ENCODE results near the gene BPIFB4. TPM values are rescaled to one million over a fixed set of nuclear protein-coding genes. Genes with fewer than 3 reads are reported as not detected.

The BPIFB4 gene
- total and polyA plus RNA-seq, 9 of the 15 experiments (the other 6 are each of a cell fraction or from before 2014, with no cell fraction given) = not detected

- no peak for TF ChIP-seq MBD1 (CRISPR knock-in tag; IDR thresholded peaks at IDR 0.05)
- no peak for TF ChIP-seq DIDO1 (tag; IDR thresholded peaks at IDR 0.05; ENCODE audit: low read depth)
- TF ChIP-seq SMAD1 (IDR thresholded peaks at IDR 0.05; ENCODE audit: low read depth, low read length, partially characterized antibody) = no peak
- no peak for TF ChIP-seq HLTF (IDR thresholded peaks at IDR 0.05)
- no peak for TF ChIP-seq HMGN3 (IDR thresholded peaks at IDR 0.05; ENCODE audit: borderline replicate concordance, extremely low read depth, insufficient read length, low read depth, low read length)
- no peak for TF ChIP-seq POLR2B (IDR thresholded peaks at IDR 0.05; ENCODE audit: low read depth, partially characterized antibody)
- no peak for TF ChIP-seq SLC30A9 (CRISPR knock-in tag; IDR thresholded peaks at IDR 0.05)
- TF ChIP-seq ZKSCAN8 (CRISPR knock-in tag; IDR thresholded peaks at IDR 0.05) = no peak
- no peak for TF ChIP-seq ZNF280B (CRISPR knock-in tag; IDR thresholded peaks at IDR 0.05)
- no peak for TF ChIP-seq PTTG1 (tag; IDR thresholded peaks at IDR 0.05; ENCODE audit: low read depth)
- no peak for TF ChIP-seq WHSC1 (IDR thresholded peaks at IDR 0.05; ENCODE audit: low read length)
- no peak for TF ChIP-seq ELK1 (CRISPR knock-in tag; IDR thresholded peaks at IDR 0.05)
Measured at GRCh38 chr20:33038243-33038642, 41.2 kb upstream of the BPIFB4 start (continued).

All from K562 (cell line).